PFSK-1 (cell line): ENCODE results near the gene POLR1A.

ENCODE experiments used
- POLR2AphosphoS5 ChIP-seq: IDR thresholded peaks from 2 replicates; pipeline ENCODE4 v1.6.1; 2012; ENCODE audit warnings: low read depth, mild to moderate bottlenecking, control low read depth, low read length, moderate library complexity
- TF ChIP-seq, protein P1 (sequence below), 2 experiments: IDR thresholded peaks; 2 replicates each; pipeline versions ENCODE4 v1.6.1 to v1.8.0; 2011 to 2012; ENCODE audit warnings: low read depth in 2 of 2, low read length in 2 of 2, control low read depth in 1 of 2, inconsistent platforms in 1 of 2, mild to moderate bottlenecking in 1 of 2, moderate library complexity in 1 of 2; ENCODE audit not compliant: insufficient read depth in 1 of 2

DNA sequence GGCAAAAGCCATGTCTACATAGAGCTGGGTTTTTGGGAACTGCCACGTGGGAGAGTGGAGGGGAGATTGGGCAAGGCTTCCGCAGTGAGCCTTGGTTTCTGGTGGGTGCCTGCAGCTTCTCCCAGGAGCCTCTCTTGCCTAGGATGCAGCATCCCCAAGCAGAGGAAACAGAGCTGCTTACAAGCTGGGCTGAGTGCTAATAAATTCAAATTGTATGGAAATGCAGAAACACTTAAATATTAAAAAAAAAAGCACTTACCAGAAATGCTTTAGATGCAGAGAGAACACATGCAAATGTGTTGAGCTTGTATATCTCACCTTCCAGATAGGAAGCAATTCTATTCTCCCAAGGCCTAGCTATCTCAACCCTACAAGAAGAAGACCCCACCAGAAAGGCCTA is 120.9 kb downstream of the POLR1A start:
- no peak for TF ChIP-seq POLR2AphosphoS5
- TF ChIP-seq, protein P1, sequence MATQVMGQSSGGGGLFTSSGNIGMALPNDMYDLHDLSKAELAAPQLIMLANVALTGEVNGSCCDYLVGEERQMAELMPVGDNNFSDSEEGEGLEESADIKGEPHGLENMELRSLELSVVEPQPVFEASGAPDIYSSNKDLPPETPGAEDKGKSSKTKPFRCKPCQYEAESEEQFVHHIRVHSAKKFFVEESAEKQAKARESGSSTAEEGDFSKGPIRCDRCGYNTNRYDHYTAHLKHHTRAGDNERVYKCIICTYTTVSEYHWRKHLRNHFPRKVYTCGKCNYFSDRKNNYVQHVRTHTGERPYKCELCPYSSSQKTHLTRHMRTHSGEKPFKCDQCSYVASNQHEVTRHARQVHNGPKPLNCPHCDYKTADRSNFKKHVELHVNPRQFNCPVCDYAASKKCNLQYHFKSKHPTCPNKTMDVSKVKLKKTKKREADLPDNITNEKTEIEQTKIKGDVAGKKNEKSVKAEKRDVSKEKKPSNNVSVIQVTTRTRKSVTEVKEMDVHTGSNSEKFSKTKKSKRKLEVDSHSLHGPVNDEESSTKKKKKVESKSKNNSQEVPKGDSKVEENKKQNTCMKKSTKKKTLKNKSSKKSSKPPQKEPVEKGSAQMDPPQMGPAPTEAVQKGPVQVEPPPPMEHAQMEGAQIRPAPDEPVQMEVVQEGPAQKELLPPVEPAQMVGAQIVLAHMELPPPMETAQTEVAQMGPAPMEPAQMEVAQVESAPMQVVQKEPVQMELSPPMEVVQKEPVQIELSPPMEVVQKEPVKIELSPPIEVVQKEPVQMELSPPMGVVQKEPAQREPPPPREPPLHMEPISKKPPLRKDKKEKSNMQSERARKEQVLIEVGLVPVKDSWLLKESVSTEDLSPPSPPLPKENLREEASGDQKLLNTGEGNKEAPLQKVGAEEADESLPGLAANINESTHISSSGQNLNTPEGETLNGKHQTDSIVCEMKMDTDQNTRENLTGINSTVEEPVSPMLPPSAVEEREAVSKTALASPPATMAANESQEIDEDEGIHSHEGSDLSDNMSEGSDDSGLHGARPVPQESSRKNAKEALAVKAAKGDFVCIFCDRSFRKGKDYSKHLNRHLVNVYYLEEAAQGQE (IDR thresholded peaks at IDR 0.05; ENCODE audit: insufficient read depth in 1 of 2, low read depth in 2 of 2, low read length in 2 of 2): no peak
